Epithelial cell of prostate (primary cell): ENCODE results near the gene RNH1.
A peak's percentile ranks its signal among the peaks of the same experiment; 100 is the strongest.

Experiments used
- DNase-seq: peaks from one replicate; pipeline ENCODE4 v3.0.0-alpha.2; 2011; ENCODE audit warnings: low read depth, low spot score
- H3K27ac ChIP-seq: fragments of 450-650 bp; 2 replicates; pipeline ENCODE4 v1.5.1; 2017; ENCODE audit warnings: mild to moderate bottlenecking

RNH1 gene

GRCh38 chr11:537622-538430, 30.8 kb upstream of the RNH1 start:
- H3K27ac ChIP-seq = no peak overlapping the region
- no peak for DNase-seq

GRCh38 chr11:536841-537621, 30.0 kb upstream of the RNH1 start, which contains the start of gene LRRC56:
Gene LRRC56 (plus strand): TSS chr11:537527. CDS start chr11:540685, 3,158 bp downstream.
- H3K27ac ChIP-seq = no peak within 1 kb of the TSS
- DNase-seq = no peak

- peak within 1 kb of the TSS; percentile 96 for H3K27ac ChIP-seq
- peak; percentile 59 for DNase-seq
Observed at GRCh38 chr11:535519-536454, 28.7 kb upstream of the RNH1 start, which contains the start of gene HRAS. Gene HRAS (minus strand): TSS chr11:535576.

GRCh38 chr11:535210-535518, 28.1 kb upstream of the RNH1 start:
- DNase-seq = no peak
- H3K27ac ChIP-seq = peak overlapping the region; percentile 96

DNA sequence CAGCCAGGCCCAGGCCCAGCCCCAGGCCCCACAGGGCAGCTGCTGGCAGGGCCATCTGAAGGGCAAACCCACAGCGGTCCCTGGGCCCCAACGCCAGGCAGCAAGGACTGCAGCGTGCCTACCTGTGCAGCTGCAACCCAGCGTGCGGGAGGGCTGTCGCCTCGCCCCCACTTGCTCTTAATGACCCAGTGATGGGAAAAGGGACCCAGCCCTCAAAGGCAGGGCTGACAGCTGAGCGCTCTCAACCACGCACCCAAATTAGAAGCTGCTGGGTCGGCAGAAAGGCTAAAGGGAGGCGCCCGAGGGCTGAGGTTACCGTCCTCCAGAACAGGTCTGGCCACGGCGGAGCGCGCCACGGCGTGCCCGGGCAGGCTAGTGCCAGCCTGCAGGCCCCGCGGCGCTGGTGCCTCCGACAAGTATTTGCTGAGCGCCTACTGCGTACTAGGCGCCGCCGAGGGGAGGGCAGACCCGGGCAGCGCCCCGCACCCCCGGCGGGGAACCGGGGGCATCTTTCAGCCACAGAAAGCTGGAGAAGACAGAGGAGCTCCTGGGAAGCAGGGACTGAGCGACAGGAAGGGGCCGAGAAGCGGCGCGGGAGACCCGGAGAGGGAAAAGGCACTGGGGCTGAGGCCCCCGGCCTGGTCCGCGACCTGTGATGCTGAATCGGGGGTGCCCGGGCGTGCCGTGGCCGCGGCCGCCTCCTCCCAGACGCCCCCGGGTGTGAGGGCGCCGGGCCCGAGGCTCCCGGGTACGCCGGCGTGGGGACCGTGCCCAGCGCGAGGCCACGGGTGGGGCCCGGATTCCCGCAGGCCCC, 27.6 kb upstream of the RNH1 start:
- H3K27ac ChIP-seq = peak overlapping the region; percentile 96
- peak; percentile 81 for DNase-seq

GRCh38 chr11:533586-534395, 26.7 kb upstream of the RNH1 start:
- no peak for DNase-seq
- peak overlapping the region; percentile 96 for H3K27ac ChIP-seq

- no peak overlapping the region for H3K27ac ChIP-seq
Observed at GRCh38 chr11:532986-533585, 26.0 kb upstream of the RNH1 start.

DNA sequence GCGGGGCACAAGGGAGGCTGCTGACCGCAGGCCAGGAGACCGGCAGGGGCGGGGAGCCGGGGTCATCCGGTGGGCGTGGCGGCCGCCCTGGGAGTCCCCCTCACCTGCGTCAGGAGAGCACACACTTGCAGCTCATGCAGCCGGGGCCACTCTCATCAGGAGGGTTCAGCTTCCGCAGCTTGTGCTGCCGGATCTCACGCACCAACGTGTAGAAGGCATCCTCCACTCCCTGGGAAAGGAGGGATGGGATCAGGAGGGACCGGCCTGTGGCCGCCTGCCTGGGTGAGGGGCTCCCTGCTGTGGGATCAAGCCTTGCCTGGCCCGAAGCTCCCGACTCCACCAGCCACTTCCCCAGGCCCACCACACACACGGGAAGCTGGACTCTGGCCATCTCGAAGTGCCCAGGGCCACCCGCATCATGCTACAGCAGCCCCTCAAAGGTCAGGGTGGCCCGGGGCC, 25.5 kb upstream of the RNH1 start:
- no peak overlapping the region for H3K27ac ChIP-seq
- no peak for DNase-seq

More at GRCh38 chr11:532986-533585, 26.0 kb upstream of the RNH1 start:
- DNase-seq = no peak

DNA sequence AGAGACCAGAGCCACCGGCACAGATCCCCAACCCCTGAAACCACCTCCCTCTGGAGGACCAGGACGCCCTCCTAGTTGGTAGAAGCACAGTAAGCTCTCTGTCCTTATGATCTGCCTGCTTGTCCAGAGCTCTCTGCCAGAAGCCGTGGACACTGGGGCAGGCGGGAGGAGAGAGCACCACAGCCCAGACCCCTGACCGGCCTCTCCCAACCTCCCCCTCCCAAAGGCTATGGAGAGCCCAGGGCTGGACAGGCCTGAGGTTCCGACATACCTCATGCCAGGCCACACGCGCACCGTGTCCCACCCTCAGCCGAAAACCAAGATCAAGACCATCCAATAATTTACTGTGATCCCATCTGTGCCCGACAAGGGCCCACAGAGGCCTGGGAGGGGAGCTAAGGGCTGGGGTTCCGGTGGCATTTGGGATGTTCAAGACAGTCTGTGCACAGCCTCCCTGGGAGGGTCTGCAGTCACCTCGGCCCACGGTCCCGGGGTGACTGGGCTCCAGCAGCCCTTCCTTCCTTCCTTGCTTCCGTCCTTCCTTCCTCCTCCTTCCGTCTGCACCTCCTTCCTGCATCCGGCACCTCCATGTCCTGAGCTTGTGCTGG, 25.0 kb upstream of the RNH1 start:
- DNase-seq = no peak
- H3K27ac ChIP-seq = no peak overlapping the region

DNA sequence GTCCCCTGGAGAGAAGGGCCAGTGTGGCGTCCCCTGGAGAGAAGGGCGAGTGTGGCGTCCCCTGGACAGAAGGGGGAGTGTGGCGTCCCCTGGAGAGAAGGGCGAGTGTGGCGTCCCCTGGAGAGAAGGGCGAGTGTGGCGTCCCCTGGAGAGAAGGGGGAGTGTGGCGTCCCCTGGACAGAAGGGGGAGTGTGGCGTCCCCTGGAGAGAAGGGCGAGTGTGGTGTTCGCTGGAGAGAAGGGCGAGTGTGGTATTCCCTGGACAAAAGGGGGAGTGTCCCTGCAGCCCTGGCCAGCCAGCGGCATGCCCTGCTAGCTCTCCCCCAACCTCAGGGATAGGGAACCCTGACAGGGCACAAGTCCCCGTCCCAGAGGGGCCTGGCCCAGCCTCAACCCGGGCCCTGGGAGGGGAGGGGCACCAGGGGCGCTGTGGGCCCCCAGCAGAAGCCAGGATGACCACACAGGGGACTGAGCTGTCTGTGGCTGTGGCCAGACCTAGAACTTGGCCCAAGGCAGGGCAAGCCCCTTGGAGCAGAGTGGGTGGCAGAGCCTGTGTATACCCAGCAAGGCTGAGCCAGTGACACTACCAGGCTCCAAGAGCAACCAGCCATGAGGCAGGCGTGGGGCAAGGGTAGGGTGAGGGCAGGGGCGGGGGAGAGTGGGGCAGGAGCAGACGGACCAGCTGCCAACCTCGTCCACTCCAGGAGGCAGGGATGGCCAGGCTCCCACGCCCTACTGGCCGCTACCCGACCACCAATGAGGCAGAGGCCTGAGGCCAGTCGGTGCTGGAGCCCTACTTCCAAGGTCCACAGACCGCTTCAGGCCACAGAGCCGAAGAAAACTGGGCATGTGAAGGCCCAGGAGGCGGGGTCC, 24.2 kb upstream of the RNH1 start:
- no peak for DNase-seq
- no peak overlapping the region for H3K27ac ChIP-seq

DNA sequence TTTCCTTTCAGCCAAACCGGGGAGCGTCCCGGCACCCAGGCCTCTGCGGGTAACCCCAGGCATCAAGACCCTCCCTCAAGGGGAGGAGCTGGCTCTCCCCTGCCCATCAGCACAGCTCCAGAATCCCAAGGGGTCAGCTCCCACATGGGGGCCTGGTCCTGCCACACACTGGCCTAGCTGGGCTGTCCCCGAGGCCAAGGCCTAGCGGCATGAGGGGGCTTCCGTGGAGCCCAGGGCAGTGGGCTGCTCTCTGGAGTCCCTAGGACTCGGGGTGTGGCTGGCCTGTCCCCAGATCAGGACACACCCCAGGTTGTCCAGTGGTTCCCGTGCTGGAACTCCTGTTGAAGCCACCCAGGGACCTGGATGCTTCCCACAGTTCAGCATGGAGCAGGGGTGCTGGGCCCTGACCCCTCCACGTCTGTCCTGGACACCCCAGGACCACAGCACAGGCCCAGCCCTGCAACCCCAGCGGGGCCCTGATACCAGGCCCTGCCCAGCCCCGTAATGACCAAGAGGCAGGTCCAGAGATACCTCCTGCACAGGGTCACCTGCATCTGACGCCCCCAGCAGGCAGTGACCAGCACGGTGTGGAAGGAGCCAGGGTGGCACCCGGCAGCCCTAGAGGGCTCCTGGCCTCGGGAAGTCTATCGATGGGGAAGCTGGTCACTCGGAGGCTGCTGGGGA, 22.8 kb upstream of the RNH1 start:
- H3K27ac ChIP-seq = no peak overlapping the region
- DNase-seq = no peak

DNA sequence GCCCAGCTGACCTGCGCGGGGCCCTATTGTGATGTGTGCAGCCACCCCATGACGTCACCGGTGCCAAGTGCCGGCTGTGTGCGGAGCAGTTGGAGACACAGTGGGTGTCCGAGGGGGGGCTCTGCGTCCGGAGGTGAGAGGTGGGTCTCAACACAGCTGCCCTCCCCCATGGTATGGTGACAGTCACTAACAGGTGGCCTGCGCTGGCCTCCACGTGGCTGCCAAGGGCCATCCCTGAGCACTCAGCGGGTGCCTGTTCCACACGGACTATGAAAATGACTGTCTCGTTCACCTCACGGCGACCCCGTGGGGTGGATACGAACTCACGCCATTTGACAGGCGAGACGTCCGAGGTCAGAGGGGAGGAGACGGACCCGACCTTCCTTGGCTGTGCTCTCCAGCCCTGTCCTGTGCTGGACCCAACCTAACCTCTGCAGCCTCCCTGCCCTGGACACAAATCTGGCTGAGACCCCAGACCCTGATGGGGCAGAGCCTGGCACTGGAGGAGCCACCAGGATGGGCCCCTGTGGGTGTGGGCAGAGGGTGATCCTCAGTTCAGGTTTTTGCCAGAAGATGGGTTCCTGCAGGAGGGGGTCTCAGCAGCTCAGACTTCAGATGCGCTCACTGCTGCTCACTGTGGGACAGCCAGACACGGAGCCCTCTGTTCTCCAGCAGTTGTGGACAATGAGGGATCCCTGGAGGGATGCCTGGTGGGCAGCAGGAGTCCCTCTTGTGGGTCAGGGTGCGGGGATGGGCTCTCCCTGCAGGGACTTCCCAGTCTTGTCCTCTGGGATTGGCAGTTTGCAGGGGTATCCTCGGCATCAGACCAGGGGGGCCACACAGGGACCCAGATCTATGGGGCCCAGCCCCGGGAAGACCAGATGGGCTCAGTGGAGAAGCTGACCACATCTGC, 22.0 kb upstream of the RNH1 start:
- H3K27ac ChIP-seq = no peak overlapping the region
- DNase-seq = no peak

GRCh38 chr11:528166-528814, 21.2 kb upstream of the RNH1 start:
- no peak overlapping the region for H3K27ac ChIP-seq
- DNase-seq = no peak

- H3K27ac ChIP-seq = no peak overlapping the region
- DNase-seq = no peak
Observed at GRCh38 chr11:526192-526591, 19.1 kb upstream of the RNH1 start.

- H3K27ac ChIP-seq = no peak overlapping the region
- DNase-seq = no peak
Observed at GRCh38 chr11:521177-521688, 14.2 kb upstream of the RNH1 start.
